Measurements from ENCODE around the gene FOXO1.
A peak's percentile ranks its signal among the peaks of the same experiment; 100 is the strongest.

FOXO1 gene

GRCh38 chr13:40598569-40598968, 67.9 kb downstream of the FOXO1 start:
- Mint-ChIP-seq H3K27me3 (ENCODE audit: low read depth, poor library complexity) (no peaks in the 10 kb centered on the region), H3K36me3 (ENCODE audit: low read depth) (no peaks in the 10 kb centered on the region), H3K4me3 (no peak overlapping the region), H3K4me1 (peaks cover 34% of the 10 kb centered on the region), H3K9me3 (no peaks in the 10 kb centered on the region), H3K27ac (no peak overlapping the region)
- DNase-seq: no peak
- TF ChIP-seq CTCF (IDR thresholded peaks at IDR 0.05): no peak

GRCh38 chr13:40597735-40598365, 68.6 kb downstream of the FOXO1 start:
- Mint-ChIP-seq H3K9me3 (no peaks in the 10 kb centered on the region), H3K27ac (peak overlapping the region; percentile 70), H3K27me3 (ENCODE audit: low read depth, poor library complexity) (no peaks in the 10 kb centered on the region), H3K36me3 (ENCODE audit: low read depth) (no peaks in the 10 kb centered on the region), H3K4me1 (peaks cover 34% of the 10 kb centered on the region), H3K4me3 (no peak overlapping the region)
- TF ChIP-seq CTCF (IDR thresholded peaks at IDR 0.05): no peak
- no peak for DNase-seq

- no peak for TF ChIP-seq CTCF (IDR thresholded peaks at IDR 0.05)
- Mint-ChIP-seq H3K27me3 (ENCODE audit: low read depth, poor library complexity) (no peaks in the 10 kb centered on the region), H3K36me3 (ENCODE audit: low read depth) (no peaks in the 10 kb centered on the region), H3K4me1 (peaks cover 34% of the 10 kb centered on the region), H3K4me3 (no peak overlapping the region), H3K27ac (no peak overlapping the region), H3K9me3 (no peaks in the 10 kb centered on the region)
- no peak for DNase-seq
Measured at GRCh38 chr13:40596484-40596883, 70.0 kb downstream of the FOXO1 start.

GRCh38 chr13:40595693-40596092, 70.7 kb downstream of the FOXO1 start:
- Mint-ChIP-seq H3K4me3 (no peak overlapping the region), H3K4me1 (peaks cover 41% of the 10 kb centered on the region), H3K36me3 (ENCODE audit: low read depth) (no peaks in the 10 kb centered on the region)

GRCh38 chr13:40592035-40592434, 74.4 kb downstream of the FOXO1 start:
- H3K27me3 Mint-ChIP-seq (ENCODE audit: low read depth, poor library complexity): no peaks in the 10 kb centered on the region
- no peak overlapping the region for H3K4me3 Mint-ChIP-seq
- TF ChIP-seq CTCF (IDR thresholded peaks at IDR 0.05): no peak
- H3K9me3 Mint-ChIP-seq: no peaks in the 10 kb centered on the region
- H3K4me1 Mint-ChIP-seq: peaks cover 51% of the 10 kb centered on the region
- DNase-seq: no peak
- no peaks in the 10 kb centered on the region for H3K36me3 Mint-ChIP-seq (ENCODE audit: low read depth)
- peak overlapping the region; percentile 4 for H3K27ac Mint-ChIP-seq

More at GRCh38 chr13:40595693-40596092, 70.7 kb downstream of the FOXO1 start:
- no peak for DNase-seq
- Mint-ChIP-seq H3K9me3 (no peaks in the 10 kb centered on the region), H3K27me3 (ENCODE audit: low read depth, poor library complexity) (no peaks in the 10 kb centered on the region), H3K27ac (no peak overlapping the region)
- no peak for TF ChIP-seq CTCF (IDR thresholded peaks at IDR 0.05)

- H3K4me3 Mint-ChIP-seq: no peak overlapping the region
- TF ChIP-seq CTCF (IDR thresholded peaks at IDR 0.05): no peak
- H3K36me3 Mint-ChIP-seq (ENCODE audit: low read depth): no peaks in the 10 kb centered on the region
- no peaks in the 10 kb centered on the region for H3K9me3 Mint-ChIP-seq
- DNase-seq: no peak
- H3K27ac Mint-ChIP-seq: peak overlapping the region; percentile 81
- no peaks in the 10 kb centered on the region for H3K27me3 Mint-ChIP-seq (ENCODE audit: low read depth, poor library complexity)
- H3K4me1 Mint-ChIP-seq: peaks cover 49% of the 10 kb centered on the region
Measured at GRCh38 chr13:40591091-40591490, 75.3 kb downstream of the FOXO1 start.

Measured in nephron progenitor cell (in vitro differentiated cells).